ENCODE results near the gene COL20A1.

DNA sequence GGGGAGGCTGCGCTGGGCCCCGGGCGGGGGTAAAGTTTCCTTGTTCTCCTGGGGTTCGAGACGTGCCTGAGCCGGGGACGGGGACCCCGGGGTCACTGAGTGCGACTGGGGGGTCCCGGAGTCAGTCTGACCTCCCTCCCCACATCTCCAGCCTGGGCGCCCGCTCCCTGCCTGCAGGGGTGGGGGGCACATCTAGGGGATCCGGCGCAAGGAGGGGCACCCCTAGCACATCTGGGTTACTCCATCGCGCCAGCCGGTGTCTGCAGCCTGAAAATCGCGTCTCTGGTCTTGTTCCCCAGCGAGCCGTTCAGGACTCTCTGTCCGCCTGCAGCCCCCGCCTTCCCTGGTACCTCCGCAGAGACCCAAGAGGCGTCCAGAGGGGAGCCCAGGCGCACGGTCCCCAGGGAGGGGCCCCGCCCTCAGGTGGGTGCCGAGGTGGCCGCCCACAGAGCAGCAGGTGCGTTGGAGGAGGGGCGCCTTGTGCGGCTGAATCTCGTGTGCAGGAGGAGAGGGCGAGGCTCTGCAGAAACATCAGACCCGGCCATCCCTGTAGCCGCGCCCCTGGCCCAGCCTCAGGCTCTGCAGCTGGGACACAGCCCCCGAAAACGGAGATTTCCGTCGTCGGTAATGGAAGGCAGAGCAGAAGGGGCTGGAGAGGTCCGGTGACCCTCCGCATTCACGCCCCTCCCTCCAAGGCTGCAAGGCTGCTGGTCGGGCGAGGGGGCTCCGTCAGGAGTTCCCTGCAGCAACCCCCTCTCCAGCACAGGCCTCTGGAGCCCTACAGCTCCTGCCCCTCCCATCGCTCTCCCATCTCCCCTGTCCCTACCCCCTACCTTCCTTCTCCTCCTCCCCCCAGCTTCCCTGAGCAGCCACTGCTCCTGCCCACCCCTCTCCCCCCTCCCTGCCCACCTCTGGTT is 68.8 kb downstream of the COL20A1 start:
- no peak for TF ChIP-seq POLR2A (IDR thresholded peaks at IDR 0.05; ENCODE audit: low read length)
- TF ChIP-seq GATA1 (IDR thresholded peaks at IDR 0.05; ENCODE audit: low read depth, low read length) = no peak
